COR-L47 (cell line): Measurements from ENCODE around the gene CDC42EP2.
"Not testable (repeated sequence)": the region's sequence is repeated elsewhere in the genome, so short reads cannot be mapped to it uniquely, and the experiment has no call there.

ENCODE experiments used
- DNase-seq: peaks from one replicate; lab custom pipeline; 2025; lab: John Stamatoyannopoulos, UW

The CDC42EP2 gene

GRCh38 chr11:65320386-65321075, 5.9 kb downstream of the CDC42EP2 start:
- DNase-seq: no peak

- DNase-seq: no peak
These were observed 6.4 kb downstream of the CDC42EP2 start for GRCh38 chr11:65321076-65321475.

GRCh38 chr11:65321828-65322485, 7.3 kb downstream of the CDC42EP2 start:
- DNase-seq: no peak

DNA sequence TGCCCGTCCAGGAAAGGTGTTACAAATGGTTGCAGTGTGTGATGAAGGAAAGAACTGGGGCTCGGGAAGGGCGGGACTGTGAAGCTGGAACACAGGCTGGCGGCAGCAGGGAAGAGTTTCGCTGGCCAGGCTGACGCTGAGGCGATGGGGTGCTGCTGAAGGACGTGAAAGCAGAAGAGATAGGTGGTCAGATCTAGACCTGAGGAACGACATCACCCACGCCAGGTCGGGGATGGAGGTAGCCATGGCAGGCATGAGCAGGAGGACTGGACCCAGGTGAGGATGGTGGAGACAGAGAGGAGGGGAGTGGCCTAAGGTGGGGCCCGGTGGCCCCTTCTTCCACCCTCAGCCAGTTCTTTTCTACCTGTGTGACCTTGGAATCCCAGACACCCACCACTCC, 9.1 kb downstream of the CDC42EP2 start:
- no peak for DNase-seq

DNA sequence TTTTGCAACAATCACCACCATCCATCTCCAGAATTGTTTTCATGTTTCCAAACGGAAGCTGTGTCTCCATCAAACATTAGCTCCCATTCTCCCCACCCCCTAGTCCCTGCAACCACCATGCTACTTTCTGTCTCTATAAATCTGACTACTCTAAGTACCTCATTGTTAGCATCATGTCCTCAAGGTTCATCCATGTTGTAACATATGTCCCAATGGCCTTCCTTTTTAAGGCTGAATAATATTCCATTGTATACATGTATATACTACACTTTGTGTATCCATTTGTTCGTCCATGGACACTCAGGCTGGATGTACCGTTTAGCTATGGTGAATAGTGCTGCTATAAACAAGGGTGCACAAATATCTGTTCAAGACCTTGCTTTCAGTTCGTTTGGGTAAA, 10.8 kb downstream of the CDC42EP2 start:
- DNase-seq: no peak

GRCh38 chr11:65327021-65327420, 12.4 kb downstream of the CDC42EP2 start:
- no peak for DNase-seq

DNA sequence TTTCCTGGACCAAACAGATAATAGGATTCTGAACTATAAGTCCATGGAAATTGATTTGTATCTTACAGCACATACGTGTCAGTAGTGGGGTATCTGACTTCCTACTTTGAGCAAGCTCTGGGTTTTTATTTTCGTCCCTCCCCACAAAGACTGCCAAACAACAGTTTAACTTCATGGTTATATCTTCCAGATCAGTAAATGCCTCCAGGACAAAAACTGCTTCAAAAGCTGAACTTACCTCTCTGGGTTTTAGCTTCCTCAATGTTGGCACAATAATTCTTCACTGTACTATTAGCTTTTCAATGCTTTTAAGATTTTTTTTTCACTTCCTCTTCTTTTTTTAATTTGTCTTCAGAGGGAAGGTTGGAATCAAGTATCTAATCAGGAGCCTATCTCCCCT, 14.8 kb downstream of the CDC42EP2 start:
- DNase-seq: no peak

DNA sequence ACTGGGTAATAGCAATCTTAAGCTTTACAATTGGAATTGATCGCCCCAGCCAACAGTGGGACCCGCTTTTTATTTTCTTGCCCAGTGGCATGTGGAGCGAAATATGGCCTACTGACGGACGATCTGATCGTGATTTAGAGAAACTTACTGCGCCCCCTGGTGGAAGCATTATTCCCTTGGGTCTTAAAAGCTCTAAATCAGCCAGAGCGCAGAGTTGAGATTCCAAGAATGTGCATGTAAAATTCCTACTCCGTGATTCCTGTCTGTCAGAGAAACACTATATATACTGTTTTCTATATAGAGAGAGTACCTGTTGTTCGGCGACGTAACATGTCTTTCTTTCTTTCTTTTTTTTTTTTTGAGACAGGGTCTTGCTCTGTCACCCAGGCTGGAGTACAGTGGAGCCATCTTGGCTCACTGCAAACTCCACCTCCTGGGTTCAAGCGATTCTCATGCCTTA, 15.3 kb downstream of the CDC42EP2 start:
- peak; percentile 92 for DNase-seq

DNA sequence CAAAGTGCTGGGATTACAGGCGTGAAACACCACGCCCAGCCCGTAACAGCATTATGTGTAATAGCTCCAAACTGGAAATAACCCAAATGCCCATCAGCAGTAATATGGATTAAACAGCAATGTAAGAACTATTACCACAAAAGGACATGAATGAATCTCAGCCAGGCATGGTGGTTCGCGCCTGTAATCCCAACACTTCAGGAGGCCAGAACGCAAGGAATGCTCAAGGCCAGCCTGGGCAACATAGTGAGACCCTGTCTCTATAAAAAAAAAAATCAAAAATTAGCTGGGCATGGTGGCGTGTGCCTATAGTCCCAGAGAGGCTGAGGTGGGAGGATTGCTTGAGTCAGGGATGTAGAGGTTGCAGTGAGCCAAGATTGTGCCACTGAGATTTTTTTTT, 15.9 kb downstream of the CDC42EP2 start:
- no peak for DNase-seq

DNA sequence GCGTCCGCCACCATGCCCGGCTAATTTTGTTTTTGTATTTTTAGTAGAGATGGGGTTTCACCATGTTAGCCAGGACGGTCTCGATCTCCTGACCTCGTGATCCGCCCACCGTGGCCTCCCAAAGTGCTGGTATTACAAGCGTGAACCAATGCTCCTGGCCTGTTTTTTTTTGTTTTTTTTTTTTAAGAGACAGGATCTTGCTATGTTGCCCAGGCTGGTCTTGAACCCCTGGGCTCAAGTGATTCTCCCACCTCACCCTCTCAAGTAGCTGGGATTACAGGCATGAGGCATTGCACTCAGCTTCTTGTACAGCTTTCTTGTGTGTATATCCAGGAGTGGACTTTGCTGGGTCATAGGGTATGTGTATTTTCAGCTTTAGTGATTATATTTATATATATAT, 17.9 kb downstream of the CDC42EP2 start:
- DNase-seq: not testable (repeated sequence)

DNA sequence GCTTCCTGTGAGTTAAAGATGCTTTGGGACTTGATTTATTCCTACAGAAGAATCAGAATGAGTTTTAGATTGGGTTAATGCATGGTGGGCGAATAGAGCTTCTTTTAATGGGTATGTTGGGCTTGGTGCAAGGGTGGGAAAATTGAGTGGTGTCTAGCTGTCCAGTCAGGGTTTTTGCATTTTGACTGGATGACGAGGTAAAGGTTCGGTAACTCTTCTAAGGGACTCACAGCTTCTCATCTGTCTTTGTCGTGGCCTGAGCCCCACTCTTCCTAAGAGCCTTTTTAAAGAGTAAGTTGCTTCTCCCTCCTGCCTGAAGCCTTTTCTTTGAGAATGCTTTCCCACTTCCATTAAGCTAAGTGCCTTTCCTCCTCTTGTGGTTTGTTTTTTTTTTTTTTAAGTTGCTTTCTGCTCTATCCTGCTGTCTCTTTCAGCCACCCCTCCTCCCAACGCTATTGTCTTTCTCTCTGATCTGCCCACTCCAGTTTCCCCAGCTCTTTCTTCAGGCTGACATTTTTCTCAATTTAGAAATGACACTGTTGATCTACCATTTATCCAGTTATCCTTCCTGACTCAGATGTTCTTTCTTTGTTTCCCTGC, 20.1 kb downstream of the CDC42EP2 start:
- no peak for DNase-seq

DNA sequence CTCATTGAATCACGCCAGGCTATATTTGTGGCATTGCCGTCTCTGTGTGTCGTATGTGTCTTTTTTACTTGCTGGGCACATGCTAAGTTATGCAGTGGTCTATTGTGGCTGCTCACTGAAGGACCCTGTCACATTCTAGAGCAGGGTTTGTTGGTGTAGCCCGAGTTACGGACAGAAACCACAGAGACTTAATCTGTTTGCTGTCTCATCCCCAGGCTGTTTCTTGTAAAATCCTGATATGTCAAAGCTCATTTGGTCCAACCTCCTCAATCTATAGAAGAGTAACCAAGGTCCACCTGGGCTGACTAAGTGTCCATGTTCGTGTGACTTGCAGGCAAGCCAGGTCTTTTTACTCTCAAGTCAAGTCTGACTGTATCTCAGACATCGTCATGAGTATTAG, 24.0 kb downstream of the CDC42EP2 start:
- DNase-seq: no peak

DNA sequence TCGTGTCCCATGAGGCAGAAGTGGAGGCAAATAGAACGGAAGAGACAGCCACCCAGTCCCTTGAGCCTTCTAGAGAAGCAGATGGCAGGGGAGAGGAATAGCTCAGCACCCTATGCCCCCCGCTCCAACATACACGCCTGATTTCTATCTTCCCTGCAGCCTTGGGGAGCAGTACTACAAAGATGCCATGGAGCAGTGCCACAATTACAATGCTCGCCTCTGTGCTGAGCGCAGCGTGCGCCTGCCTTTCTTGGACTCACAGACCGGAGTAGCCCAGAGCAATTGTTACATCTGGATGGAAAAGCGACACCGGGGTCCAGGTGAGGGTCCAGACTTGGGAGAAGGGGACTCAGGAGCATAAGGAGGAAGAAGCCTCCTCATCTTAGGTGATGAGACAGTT, 25.6 kb downstream of the CDC42EP2 start:
- no peak for DNase-seq

DNA sequence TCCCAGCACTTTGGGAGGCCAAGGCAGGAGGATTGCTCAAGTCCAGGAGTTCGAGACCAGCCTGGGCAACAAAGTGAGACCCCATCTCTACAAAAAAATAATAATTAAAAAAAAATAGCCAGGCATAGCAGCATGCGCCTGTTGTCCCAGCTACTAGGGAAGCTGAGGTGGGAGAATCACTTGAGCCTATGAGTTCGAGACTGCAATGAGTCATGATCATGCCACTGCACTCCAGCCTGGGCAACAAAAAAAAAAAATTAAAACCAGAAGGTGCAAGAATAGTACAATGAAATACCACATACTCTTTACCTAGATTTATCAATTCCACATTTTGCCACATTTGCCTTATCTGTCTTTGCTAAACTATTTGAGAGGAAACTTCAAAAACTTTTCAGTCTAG, 27.2 kb downstream of the CDC42EP2 start:
- no peak for DNase-seq

GRCh38 chr11:65351511-65351910, 36.8 kb downstream of the CDC42EP2 start:
- DNase-seq: no peak

GRCh38 chr11:65352783-65353182, 38.1 kb downstream of the CDC42EP2 start:
- DNase-seq: no peak

DNA sequence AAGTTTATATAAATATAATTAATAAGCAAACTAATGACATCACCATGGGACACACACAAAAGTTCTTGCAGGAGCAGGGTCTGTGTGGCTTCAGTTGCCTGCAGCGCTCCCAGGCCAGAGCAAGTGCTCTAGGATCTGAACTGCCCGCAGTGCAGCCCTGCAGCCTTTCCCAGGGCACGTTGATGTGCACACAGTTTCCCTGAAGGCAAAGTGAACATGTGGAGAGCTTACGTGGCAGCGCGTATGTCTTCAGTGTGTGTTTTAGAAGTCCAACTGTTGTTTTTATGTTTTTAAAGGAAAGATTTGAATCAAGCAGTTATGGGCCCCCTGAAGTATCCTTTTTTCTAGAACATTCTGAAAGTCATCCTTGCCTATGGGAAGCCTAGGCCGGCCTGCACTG, 38.7 kb downstream of the CDC42EP2 start:
- no peak for DNase-seq

GRCh38 chr11:65353900-65354264, 39.2 kb downstream of the CDC42EP2 start:
- no peak for DNase-seq

DNA sequence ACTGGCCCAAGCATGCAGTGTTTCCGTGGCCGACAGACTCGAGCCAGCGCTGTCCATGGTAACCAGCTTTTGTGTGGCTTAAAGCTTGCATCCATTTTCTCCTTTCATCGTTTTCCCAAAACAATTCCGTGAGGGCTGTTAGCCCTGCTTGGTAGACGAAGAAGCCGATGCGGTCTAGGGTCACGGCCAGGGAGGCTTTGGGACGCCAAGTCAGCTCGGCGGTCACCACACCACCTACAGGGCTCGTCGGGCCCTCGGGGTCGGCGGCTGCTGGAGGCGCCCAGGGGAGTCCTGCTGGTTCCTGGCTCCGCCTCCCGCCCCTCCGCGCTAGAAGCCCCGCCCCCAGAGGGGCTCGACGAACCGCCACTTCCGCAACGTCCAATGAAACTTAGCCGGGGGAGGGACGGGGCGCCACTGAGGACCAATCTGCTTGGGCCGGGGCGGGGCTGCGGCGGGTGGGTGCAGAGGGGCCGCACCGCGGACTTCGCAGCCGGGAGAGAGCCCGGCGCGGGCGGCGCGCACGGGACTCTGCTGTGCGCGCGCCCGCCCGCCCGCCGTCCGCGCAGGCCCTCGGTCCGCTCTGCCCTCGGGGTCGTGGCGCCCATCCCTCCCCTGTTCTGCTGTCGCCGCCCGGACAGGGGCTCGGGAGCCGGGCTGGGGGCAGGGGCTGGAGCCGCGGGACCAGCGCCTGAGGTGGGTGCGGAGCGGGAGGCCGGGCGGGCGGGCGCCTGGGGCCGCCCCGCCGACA, 39.8 kb downstream of the CDC42EP2 start, which contains the start of gene TIGD3:
TIGD3 (plus strand) TSS at position 487 of the 748 bp plus-strand sequence. CDS start 1,058 bp downstream, outside the sequence.
- peak; percentile 96 for DNase-seq

DNA sequence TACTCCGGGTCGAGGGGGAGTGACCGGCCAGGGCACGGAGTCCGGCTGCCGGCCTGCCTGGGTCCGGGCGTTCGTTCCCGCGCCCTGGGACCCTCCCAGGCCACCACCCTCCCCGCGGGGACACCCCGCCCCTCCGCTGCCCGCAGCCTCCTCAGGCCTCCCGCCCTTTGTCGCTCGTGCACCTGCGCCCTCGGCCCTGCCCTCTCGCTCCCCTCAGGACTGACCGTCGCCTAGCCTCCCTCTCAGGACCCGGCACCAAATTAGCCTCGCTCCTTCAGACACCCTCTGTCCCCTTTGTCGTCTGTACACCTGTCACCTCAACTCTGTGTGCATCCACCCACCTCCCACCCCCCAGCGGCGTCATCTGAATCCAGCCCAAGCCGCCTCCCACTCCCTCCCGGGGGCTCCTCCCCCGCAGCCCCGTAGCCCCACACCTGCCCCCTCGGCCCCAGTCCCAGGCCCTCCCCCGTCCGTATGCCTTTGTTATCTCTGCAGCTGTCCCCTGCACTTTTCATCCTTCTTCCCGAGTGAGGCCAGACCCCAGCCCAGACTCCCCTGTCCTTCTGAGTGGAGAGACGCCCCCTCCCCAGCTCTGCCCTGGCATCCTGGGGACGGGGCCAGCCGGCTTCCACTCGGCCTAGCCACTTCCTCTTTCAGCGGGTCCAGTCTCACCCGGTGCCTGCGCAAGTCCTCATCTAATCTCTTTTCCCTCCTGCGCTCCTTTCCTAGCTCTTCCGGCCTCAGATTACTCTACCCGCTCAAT, 40.5 kb downstream of the CDC42EP2 start:
- peak; percentile 50 for DNase-seq

DNA sequence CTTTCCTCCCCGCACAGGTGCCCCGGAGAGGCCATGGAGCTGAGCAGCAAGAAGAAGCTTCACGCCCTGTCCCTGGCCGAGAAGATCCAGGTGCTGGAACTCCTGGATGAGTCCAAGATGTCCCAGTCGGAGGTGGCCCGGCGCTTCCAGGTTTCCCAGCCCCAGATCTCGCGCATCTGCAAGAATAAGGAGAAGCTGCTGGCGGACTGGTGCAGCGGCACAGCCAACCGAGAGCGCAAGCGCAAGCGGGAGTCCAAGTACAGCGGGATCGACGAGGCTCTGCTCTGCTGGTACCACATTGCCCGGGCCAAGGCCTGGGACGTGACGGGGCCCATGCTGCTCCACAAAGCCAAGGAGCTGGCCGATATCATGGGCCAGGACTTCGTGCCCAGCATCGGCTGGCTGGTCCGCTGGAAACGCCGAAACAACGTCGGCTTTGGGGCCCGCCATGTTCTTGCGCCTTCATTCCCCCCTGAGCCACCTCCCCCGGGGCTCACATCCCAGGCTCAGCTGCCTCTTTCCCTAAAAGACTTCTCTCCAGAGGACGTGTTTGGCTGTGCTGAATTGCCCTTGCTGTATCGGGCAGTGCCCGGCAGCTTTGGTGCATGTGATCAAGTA, 41.2 kb downstream of the CDC42EP2 start:
- DNase-seq: no peak
